ENCODE measurements around the gene TMEM273. TPM values are rescaled to one million over a fixed set of nuclear protein-coding genes. Genes with fewer than 3 reads are reported as not detected.

TMEM273 gene
- total RNA-seq, 1 donor, result not detected

GRCh38 chr10:49152037-49152436, 36.2 kb downstream of the TMEM273 start:
- TF ChIP-seq, protein P1, sequence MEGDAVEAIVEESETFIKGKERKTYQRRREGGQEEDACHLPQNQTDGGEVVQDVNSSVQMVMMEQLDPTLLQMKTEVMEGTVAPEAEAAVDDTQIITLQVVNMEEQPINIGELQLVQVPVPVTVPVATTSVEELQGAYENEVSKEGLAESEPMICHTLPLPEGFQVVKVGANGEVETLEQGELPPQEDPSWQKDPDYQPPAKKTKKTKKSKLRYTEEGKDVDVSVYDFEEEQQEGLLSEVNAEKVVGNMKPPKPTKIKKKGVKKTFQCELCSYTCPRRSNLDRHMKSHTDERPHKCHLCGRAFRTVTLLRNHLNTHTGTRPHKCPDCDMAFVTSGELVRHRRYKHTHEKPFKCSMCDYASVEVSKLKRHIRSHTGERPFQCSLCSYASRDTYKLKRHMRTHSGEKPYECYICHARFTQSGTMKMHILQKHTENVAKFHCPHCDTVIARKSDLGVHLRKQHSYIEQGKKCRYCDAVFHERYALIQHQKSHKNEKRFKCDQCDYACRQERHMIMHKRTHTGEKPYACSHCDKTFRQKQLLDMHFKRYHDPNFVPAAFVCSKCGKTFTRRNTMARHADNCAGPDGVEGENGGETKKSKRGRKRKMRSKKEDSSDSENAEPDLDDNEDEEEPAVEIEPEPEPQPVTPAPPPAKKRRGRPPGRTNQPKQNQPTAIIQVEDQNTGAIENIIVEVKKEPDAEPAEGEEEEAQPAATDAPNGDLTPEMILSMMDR (IDR thresholded peaks at IDR 0.05; ENCODE audit: extremely low read depth, low read depth, low read length), result no peak
- Histone ChIP-seq H4K20me1 (ENCODE audit: insufficient read depth, low read length) (no peaks in the 10 kb centered on the region), H3K4me2 (ENCODE audit: insufficient read depth, low read length) (no peak overlapping the region), H3K4me1 (ENCODE audit: insufficient read depth, low read length) (peaks cover 4% of the 10 kb centered on the region), H3K27ac (ENCODE audit: low read depth, low read length) (no peak overlapping the region), H3K27me3 (ENCODE audit: insufficient read depth, low read length) (no peaks in the 10 kb centered on the region), H3K79me2 (ENCODE audit: insufficient read depth, low read length) (no peaks in the 10 kb centered on the region), H3K4me3 (ENCODE audit: insufficient read depth, low read length) (no peak overlapping the region), H3K36me3 (ENCODE audit: insufficient read depth, low read length) (no peaks in the 10 kb centered on the region), H2AFZ (ENCODE audit: low read length) (no peak overlapping the region), H3K9me3 (ENCODE audit: low read depth, low read length) (no peaks in the 10 kb centered on the region)
- no peak for DNase-seq (ENCODE audit: insufficient read length, low spot score, missing footprints)

DNA sequence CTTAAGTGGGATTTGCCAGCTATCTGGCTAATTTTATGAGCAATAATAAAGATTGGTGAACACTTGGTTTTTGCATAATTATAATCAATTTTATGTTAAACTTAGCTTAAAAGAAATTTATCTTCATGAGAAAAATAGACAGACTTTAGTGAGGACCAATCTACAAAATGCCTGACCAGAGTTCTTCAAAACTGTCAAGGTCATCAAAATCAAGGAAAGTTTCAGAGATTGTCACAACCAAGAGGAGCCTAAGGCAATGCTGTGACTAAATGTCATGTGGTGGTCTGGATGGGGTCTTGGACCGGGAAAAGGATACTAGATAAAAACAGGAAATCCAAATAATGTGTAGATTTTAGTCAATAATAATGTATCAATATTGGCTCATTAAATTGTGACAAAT, 36.7 kb downstream of the TMEM273 start:
- H3K79me2 ChIP-seq (ENCODE audit: insufficient read depth, low read length), result no peaks in the 10 kb centered on the region
- no peak overlapping the region for H3K4me3 ChIP-seq (ENCODE audit: insufficient read depth, low read length)
- H3K27me3 ChIP-seq (ENCODE audit: insufficient read depth, low read length), result no peaks in the 10 kb centered on the region
- no peak overlapping the region for H3K4me2 ChIP-seq (ENCODE audit: insufficient read depth, low read length)
- H4K20me1 ChIP-seq (ENCODE audit: insufficient read depth, low read length), result no peaks in the 10 kb centered on the region
- TF ChIP-seq, protein P1 (IDR thresholded peaks at IDR 0.05; ENCODE audit: extremely low read depth, low read depth, low read length), result no peak
- H3K27ac ChIP-seq (ENCODE audit: low read depth, low read length), result no peak overlapping the region
- DNase-seq (ENCODE audit: insufficient read length, low spot score, missing footprints), result no peak
- H3K4me1 ChIP-seq (ENCODE audit: insufficient read depth, low read length), result peaks cover 4% of the 10 kb centered on the region
- H2AFZ ChIP-seq (ENCODE audit: low read length), result no peak overlapping the region
- H3K9me3 ChIP-seq (ENCODE audit: low read depth, low read length), result no peaks in the 10 kb centered on the region
- no peaks in the 10 kb centered on the region for H3K36me3 ChIP-seq (ENCODE audit: insufficient read depth, low read length)

GRCh38 chr10:49151025-49151445, 37.2 kb downstream of the TMEM273 start:
- H3K4me2 ChIP-seq (ENCODE audit: insufficient read depth, low read length), result no peak overlapping the region
- no peaks in the 10 kb centered on the region for H3K79me2 ChIP-seq (ENCODE audit: insufficient read depth, low read length)
- no peaks in the 10 kb centered on the region for H4K20me1 ChIP-seq (ENCODE audit: insufficient read depth, low read length)
- H3K27me3 ChIP-seq (ENCODE audit: insufficient read depth, low read length), result no peaks in the 10 kb centered on the region
- H3K27ac ChIP-seq (ENCODE audit: low read depth, low read length), result no peak overlapping the region
- DNase-seq (ENCODE audit: insufficient read length, low spot score, missing footprints), result no peak
- H3K4me3 ChIP-seq (ENCODE audit: insufficient read depth, low read length), result no peak overlapping the region
- H3K36me3 ChIP-seq (ENCODE audit: insufficient read depth, low read length), result no peaks in the 10 kb centered on the region
- peaks cover 4% of the 10 kb centered on the region for H3K4me1 ChIP-seq (ENCODE audit: insufficient read depth, low read length)
- TF ChIP-seq, protein P1 (IDR thresholded peaks at IDR 0.05; ENCODE audit: extremely low read depth, low read depth, low read length), result no peak
- no peak overlapping the region for H2AFZ ChIP-seq (ENCODE audit: low read length)
- H3K9me3 ChIP-seq (ENCODE audit: low read depth, low read length), result no peaks in the 10 kb centered on the region

DNA sequence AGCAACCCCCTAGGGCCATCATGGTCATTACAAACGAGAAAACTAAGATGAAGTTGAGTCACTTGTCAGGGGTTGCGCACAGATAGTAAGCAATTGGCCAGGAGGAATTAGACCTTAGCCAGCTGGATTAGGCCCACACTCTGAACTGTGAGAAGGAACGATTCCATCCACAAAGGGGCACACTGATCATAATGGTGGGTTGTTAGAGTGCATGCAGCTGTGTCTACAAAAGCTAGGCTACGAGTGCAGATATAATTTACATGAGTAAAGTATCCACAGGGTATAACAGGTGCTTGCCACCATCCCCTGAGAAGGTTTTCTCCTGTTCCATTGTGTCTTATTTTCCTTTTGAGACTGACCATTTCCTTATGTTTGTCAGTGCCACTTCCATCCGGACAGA, 37.8 kb downstream of the TMEM273 start:
- Histone ChIP-seq H3K27me3 (ENCODE audit: insufficient read depth, low read length) (no peaks in the 10 kb centered on the region), H3K27ac (ENCODE audit: low read depth, low read length) (no peak overlapping the region), H4K20me1 (ENCODE audit: insufficient read depth, low read length) (no peaks in the 10 kb centered on the region), H3K4me2 (ENCODE audit: insufficient read depth, low read length) (no peak overlapping the region), H3K36me3 (ENCODE audit: insufficient read depth, low read length) (no peaks in the 10 kb centered on the region), H3K4me1 (ENCODE audit: insufficient read depth, low read length) (peaks cover 4% of the 10 kb centered on the region), H2AFZ (ENCODE audit: low read length) (no peak overlapping the region), H3K9me3 (ENCODE audit: low read depth, low read length) (no peaks in the 10 kb centered on the region), H3K4me3 (ENCODE audit: insufficient read depth, low read length) (no peak overlapping the region), H3K79me2 (ENCODE audit: insufficient read depth, low read length) (no peaks in the 10 kb centered on the region)
- TF ChIP-seq, protein P1 (IDR thresholded peaks at IDR 0.05; ENCODE audit: extremely low read depth, low read depth, low read length), result no peak
- no peak for DNase-seq (ENCODE audit: insufficient read length, low spot score, missing footprints)
